Brain microvascular endothelial cell (primary cell): ENCODE data around the gene NAPEPLD.
"Not testable (repeated sequence)": the region's sequence is repeated elsewhere in the genome, so short reads cannot be mapped to it uniquely, and the experiment has no call there.

Experiments used
- DNase-seq: peaks from one replicate; pipeline ENCODE4 v3.0.0-alpha.2; 2020
- H3K27ac ChIP-seq: fragments of 250-450 bp; sonication (Bioruptor Pico); 2 replicates; pipeline ENCODE4 v1.5.1; 2020; ENCODE audit warnings: mild to moderate bottlenecking, moderate library complexity
- H3K27me3 ChIP-seq: fragments of 250-450 bp; sonication (Bioruptor Pico); replicated peaks from 2 replicates; pipeline ENCODE4 v1.5.1; 2020; ENCODE audit warnings: mild to moderate bottlenecking
- H3K36me3 ChIP-seq: fragments of 250-450 bp; sonication (Bioruptor Pico); replicated peaks from 2 replicates; pipeline ENCODE4 v1.5.1; 2020; ENCODE audit warnings: mild to moderate bottlenecking
- H3K4me3 ChIP-seq: 2 replicates; pipeline ENCODE4 v1.5.1; 2011; ENCODE audit warnings: low read depth, mild to moderate bottlenecking, control low read depth, low read length, moderate library complexity
- in situ Hi-C: cut with HindIII; loops from 2 replicates; pipeline ENCODE4 v1.10.0; 2017; ENCODE audit warnings: low sequenced_read_pairs, low pct_ligation_motif_present
- TF ChIP-seq, protein P1 (sequence below): IDR thresholded peaks from 2 replicates; pipeline ENCODE4 v1.5.1; 2011; ENCODE audit warnings: low read depth, mild to moderate bottlenecking, moderate library complexity, low read length, control low read depth, inconsistent platforms; ENCODE audit errors: missing control alignments

NAPEPLD gene

DNA sequence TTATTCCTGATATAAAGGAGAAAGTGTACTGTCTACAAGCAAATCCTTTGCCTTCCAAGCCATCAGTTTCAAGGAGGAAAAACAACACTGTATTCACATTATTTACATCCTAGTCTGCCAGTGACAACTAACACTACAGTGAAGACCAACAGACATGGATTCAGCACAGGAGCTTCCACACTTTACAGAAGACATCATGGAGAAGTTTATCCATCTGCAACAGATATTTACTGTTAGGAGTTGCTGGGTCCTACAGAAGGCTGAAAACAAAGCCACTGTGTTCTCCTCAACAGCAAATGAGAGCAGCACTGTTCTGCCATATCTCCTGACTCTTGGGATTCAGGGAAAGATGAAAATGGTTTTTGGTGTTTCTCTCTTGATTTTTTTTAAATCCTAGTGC is 31.9 kb downstream of the NAPEPLD start:
- DNase-seq: no peak
- no peaks in the 10 kb centered on the region for H3K36me3 ChIP-seq
- H3K27me3 ChIP-seq: no peaks in the 10 kb centered on the region
- TF ChIP-seq, protein P1, sequence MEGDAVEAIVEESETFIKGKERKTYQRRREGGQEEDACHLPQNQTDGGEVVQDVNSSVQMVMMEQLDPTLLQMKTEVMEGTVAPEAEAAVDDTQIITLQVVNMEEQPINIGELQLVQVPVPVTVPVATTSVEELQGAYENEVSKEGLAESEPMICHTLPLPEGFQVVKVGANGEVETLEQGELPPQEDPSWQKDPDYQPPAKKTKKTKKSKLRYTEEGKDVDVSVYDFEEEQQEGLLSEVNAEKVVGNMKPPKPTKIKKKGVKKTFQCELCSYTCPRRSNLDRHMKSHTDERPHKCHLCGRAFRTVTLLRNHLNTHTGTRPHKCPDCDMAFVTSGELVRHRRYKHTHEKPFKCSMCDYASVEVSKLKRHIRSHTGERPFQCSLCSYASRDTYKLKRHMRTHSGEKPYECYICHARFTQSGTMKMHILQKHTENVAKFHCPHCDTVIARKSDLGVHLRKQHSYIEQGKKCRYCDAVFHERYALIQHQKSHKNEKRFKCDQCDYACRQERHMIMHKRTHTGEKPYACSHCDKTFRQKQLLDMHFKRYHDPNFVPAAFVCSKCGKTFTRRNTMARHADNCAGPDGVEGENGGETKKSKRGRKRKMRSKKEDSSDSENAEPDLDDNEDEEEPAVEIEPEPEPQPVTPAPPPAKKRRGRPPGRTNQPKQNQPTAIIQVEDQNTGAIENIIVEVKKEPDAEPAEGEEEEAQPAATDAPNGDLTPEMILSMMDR: no peak
- in situ Hi-C loops: no loop called here
- no peak overlapping the region for H3K4me3 ChIP-seq
- no peak overlapping the region for H3K27ac ChIP-seq

DNA sequence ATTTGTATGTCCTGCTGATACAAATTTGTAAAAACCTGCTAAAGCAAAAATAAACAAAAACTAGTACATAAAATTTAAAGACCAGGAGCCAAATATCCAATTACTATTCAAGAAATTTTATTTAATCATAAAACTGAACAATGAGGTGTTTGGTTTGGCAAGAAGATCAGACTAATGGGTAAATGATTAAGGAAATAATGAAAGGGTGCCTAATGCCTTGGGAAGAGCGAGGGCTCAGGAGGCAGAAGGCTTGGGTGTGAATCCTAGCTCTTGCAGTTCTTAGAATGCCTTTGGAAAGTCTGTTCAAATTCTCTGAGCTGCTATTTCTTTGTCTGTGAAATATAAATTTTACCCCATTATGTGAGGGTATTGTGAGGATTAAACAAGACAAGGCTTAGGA is 32.4 kb downstream of the NAPEPLD start:
- H3K27ac ChIP-seq: no peak overlapping the region
- no peak for DNase-seq
- no peaks in the 10 kb centered on the region for H3K27me3 ChIP-seq
- in situ Hi-C loops: no loop called here
- H3K36me3 ChIP-seq: no peaks in the 10 kb centered on the region
- TF ChIP-seq, protein P1: no peak
- H3K4me3 ChIP-seq: no peak overlapping the region

DNA sequence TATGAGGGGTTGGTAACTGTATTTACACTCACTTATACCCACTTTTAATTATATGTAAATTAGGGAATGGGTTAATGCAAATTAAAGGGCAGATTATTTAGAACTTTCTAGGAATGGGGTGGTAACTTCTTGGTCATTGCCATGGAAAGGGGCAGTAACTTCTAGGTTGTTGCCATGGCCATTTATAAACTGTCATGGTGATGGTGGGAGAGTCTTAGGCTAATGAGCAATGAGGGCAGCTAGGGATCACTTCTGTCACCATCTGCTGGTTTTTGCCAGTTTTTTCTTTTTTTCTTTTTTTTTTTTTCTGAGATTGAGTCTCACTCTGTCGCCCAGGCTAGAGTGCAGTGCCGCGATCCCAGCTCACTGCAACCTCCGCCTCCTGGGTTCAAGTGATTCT is 33.1 kb downstream of the NAPEPLD start:
- no peaks in the 10 kb centered on the region for H3K36me3 ChIP-seq
- no peak overlapping the region for H3K4me3 ChIP-seq
- in situ Hi-C loops: no loop called here
- no peak for DNase-seq
- no peak overlapping the region for H3K27ac ChIP-seq
- TF ChIP-seq, protein P1: no peak
- H3K27me3 ChIP-seq: no peaks in the 10 kb centered on the region

DNA sequence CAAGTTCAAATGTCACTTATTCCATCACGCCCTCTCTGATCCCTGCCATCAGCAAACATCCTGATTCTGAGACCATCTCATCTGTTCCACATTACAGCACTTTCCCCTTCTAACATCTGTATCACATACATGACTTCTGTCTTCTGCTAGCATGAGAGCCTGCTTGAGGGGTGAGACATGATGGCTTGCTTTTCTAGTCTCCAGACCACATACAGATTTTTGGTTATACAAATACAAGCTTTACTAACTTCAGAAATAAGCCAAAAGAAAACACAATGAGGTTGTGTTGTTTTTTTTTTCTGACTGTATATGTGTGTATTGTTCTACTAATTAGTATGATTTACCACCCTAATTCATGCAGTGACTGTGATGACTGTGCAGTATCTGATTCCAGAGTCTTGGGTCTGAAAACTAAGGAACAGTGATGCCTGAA is 34.3 kb downstream of the NAPEPLD start:
- in situ Hi-C loops: no loop called here
- DNase-seq: no peak
- H3K27me3 ChIP-seq: no peaks in the 10 kb centered on the region
- H3K36me3 ChIP-seq: no peaks in the 10 kb centered on the region
- no peak overlapping the region for H3K27ac ChIP-seq
- H3K4me3 ChIP-seq: no peak overlapping the region
- TF ChIP-seq, protein P1: no peak

DNA sequence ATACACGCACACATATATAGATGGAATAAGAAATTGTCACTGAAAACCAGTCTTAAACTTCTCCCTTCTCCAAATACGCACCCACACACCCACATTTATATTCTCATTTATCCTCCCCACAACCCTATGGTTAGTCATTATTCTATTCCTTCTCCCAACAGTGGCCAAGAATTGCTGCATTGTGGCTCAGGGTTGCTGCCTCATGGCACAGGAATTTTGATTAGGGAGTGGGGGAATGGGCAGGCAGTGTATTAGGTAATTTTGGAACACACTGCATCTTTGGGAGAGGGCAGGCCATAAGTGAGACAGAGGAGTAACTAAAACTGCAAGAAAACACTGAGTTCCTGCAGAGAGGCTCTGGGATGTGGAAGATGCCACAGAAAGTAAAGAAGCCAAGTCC is 35.7 kb downstream of the NAPEPLD start:
- Histone ChIP-seq H3K36me3 (no peaks in the 10 kb centered on the region), H3K27me3 (no peaks in the 10 kb centered on the region), H3K4me3 (no peak overlapping the region), H3K27ac (no peak overlapping the region)
- in situ Hi-C loops: no loop called here
- TF ChIP-seq, protein P1: no peak
- DNase-seq: peak; percentile 77

DNA sequence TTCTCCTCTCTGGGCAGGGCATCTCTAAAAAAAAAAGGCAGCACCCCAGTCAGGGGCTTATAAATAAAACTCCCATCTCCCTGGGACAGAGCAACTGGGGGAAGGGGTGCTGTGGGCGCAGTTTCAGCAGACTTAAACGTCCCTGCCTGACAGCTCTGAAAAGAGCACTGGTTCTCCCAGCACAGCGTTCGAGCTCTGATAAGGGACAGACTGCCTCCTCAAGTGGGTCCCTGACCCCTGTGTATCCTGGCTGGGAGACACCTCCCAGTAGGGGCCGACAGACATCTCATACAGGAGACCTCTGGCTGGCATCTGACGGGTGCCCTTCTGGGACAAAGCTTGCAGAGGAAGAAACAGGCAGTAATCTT is 42.2 kb downstream of the NAPEPLD start:
- H3K27me3 ChIP-seq, DNase-seq, H3K36me3 ChIP-seq, H3K4me3 ChIP-seq, H3K27ac ChIP-seq, in situ Hi-C loops: not testable (repeated sequence)
